NCI-H2029 treated with DMSO at 0.1 percent for 48 hours (cell line): ENCODE results near the gene RALA.

Experiments
- DNase-seq: peaks from one replicate; lab custom pipeline; 2025; lab: John Stamatoyannopoulos, UW

RALA gene

GRCh38 chr7:39614299-39614698 is 9.1 kb upstream of the RALA start:
- DNase-seq: no peak

GRCh38 chr7:39615350-39615975 is 7.9 kb upstream of the RALA start:
- DNase-seq: no peak

GRCh38 chr7:39616138-39616537 is 7.2 kb upstream of the RALA start:
- no peak for DNase-seq

- no peak for DNase-seq
These were observed 6.4 kb upstream of the RALA start for GRCh38 chr7:39617005-39617404.

- no peak for DNase-seq
These were observed 4.5 kb upstream of the RALA start for GRCh38 chr7:39618868-39619267.

GRCh38 chr7:39620486-39620885 is 2.9 kb upstream of the RALA start:
- DNase-seq: no peak

GRCh38 chr7:39621261-39621660 is 2.1 kb upstream of the RALA start:
- no peak for DNase-seq

GRCh38 chr7:39621784-39622411 is 1.5 kb upstream of the RALA start:
- DNase-seq: no peak

GRCh38 chr7:39622609-39623008 is 763 bp upstream of the RALA start:
- no peak for DNase-seq

GRCh38 chr7:39623732-39624441 is 515 bp downstream of the RALA start:
- no peak for DNase-seq

- DNase-seq: no peak
These were observed 1.1 kb downstream of the RALA start for GRCh38 chr7:39624442-39624807.

- no peak for DNase-seq
These were observed 1.7 kb downstream of the RALA start for GRCh38 chr7:39624935-39625694.

GRCh38 chr7:39631736-39632308 is 8.4 kb downstream of the RALA start:
- DNase-seq: no peak

- DNase-seq: no peak
These were observed 10.4 kb downstream of the RALA start for GRCh38 chr7:39633563-39634477.

- DNase-seq: no peak
These were observed 11.1 kb downstream of the RALA start for GRCh38 chr7:39634478-39634805.

- no peak for DNase-seq
These were observed 14.0 kb downstream of the RALA start for GRCh38 chr7:39637400-39637799.

GRCh38 chr7:39637963-39638485 is 14.7 kb downstream of the RALA start:
- DNase-seq: no peak

- DNase-seq: no peak
These were observed 19.5 kb downstream of the RALA start for GRCh38 chr7:39642896-39643295.

GRCh38 chr7:39644170-39644569 is 20.8 kb downstream of the RALA start:
- no peak for DNase-seq

GRCh38 chr7:39645482-39646407 is 22.4 kb downstream of the RALA start:
- no peak for DNase-seq
